K562 (cell line): ENCODE data around the gene PRMT5. TPM values are rescaled to one million over a fixed set of nuclear protein-coding genes. Genes with fewer than 3 reads are reported as not detected.

Source experiments
- CHD7 ChIP-seq: fragments of 200-600 bp; sonication (generic); IDR thresholded peaks from one replicate; pipeline ENCODE4 v1.6.1; 2012; ENCODE audit warnings: mild to moderate bottlenecking, low read depth, low read length, inconsistent platforms
- ERF ChIP-seq: fragments of 450-650 bp; formaldehyde crosslinking; IDR thresholded peaks from 2 replicates; pipeline ENCODE4 v1.4.0; 2020; ENCODE audit warnings: mild to moderate bottlenecking, mixed read lengths
- NFIX ChIP-seq: fragments of 250-450 bp; sonication (Bioruptor Pico); IDR thresholded peaks from 2 replicates; pipeline ENCODE4 v1.4.0; 2020; ENCODE audit warnings: low read depth, mild to moderate bottlenecking, moderate library complexity
- NR2C1 ChIP-seq, 2 experiments: fragments of 450-650 bp; IDR thresholded peaks; 2 replicates each; pipeline ENCODE4 v1.6.1; 2017; ENCODE audit warnings: mild to moderate bottlenecking in 2 of 2, antibody characterized with exemption in 1 of 2, inconsistent platforms in 1 of 2, missing compliant biosample characterization in 1 of 2, missing genetic modification characterization in 1 of 2
- RAD51 ChIP-seq: fragments of 450-650 bp; IDR thresholded peaks from 2 replicates; pipeline ENCODE4 v1.7.1; 2016; ENCODE audit warnings: low read depth, mild to moderate bottlenecking, borderline replicate concordance
- SMARCA5 ChIP-seq: fragments of 450-650 bp; IDR thresholded peaks from 2 replicates; pipeline ENCODE4 v1.6.1; 2016
- SMC3 ChIP-seq: conservative IDR thresholded peaks from 2 replicates; pipeline ENCODE4 v1.6.1; 2011; ENCODE audit warnings: low read depth, low read length, improper control_type of control experiment; ENCODE audit not compliant: insufficient read depth
- ZKSCAN3 ChIP-seq: fragments of 250-450 bp; sonication (Bioruptor Pico); IDR thresholded peaks from 2 replicates; pipeline ENCODE4 v1.4.0; 2020
- ZNF274 ChIP-seq: IDR thresholded peaks from 2 replicates; pipeline ENCODE4 v1.6.1; 2011; ENCODE audit warnings: low read depth, mild to moderate bottlenecking, low read length, moderate library complexity, borderline replicate concordance
- polyA plus RNA-seq, 8 experiments: library from polyadenylated mRNA; depleted of rRNA in 4 of 8; stranded (reverse) in 5 of 8; unstranded in 3 of 8; fragments of >200 nt; fragmentation: Nextera tagmentation in 2 of 8; fragmentation: Illumina TruSeq in 1 of 8; extraction: Ambion mirVana in 2 of 8; extraction: Trizol in 1 of 8; gene quantifications; 2 replicates each; pipeline versions ENCODE4 v1.2.1 to v1.2.3, GENCODE V29; 2011 to 2014; ENCODE audit warnings: inconsistent platforms in 1 of 8, missing spikeins in 1 of 8
- total RNA-seq, 7 experiments: library from RNA; depleted of rRNA in 6 of 7; stranded (reverse); fragments of >200 nt in 6 of 7; fragmentation: Illumina TruSeq in 2 of 7; extraction: Trizol in 2 of 7; gene quantifications; 2 replicates each; pipeline versions ENCODE4 v1.2.1 to v1.2.3, GENCODE V29; 2011 to 2021; ENCODE audit warnings: low replicate concordance in 1 of 7
- TF ChIP-seq, protein P1 (sequence below), 3 experiments: fragments of 200-800 bp in 1 of 3; sonication (Bioruptor generic) in 1 of 3; sonication (generic) in 1 of 3; formaldehyde crosslinking in 1 of 3; IDR thresholded peaks; 2 replicates each; pipeline versions ENCODE4 v1.6.1 to v1.8.0; 2016 to 2022; ENCODE audit warnings: mild to moderate bottlenecking in 2 of 3, missing compliant biosample characterization in 2 of 3, missing genetic modification characterization in 2 of 3, missing genetic modification reagents in 1 of 3
- TF ChIP-seq, protein P2 (sequence below): fragments of 250-450 bp; sonication (Bioruptor Pico); IDR thresholded peaks from 2 replicates; pipeline ENCODE4 v1.5.0; 2020; ENCODE audit warnings: mild to moderate bottlenecking, borderline replicate concordance

Gene PRMT5
- total and polyA plus RNA-seq, 9 of the 15 experiments (the other 6 are each of a cell fraction or from before 2014, with no cell fraction given), result 114 to 552 (median 222) TPM

- TF ChIP-seq RAD51, result no peak
- TF ChIP-seq ZKSCAN3 (CRISPR knock-in tag), result no peak
- TF ChIP-seq SMC3, result no peak
- peak; percentile 58; the same call in 1 of the 2 replicates for TF ChIP-seq ERF (CRISPR knock-in tag)
- TF ChIP-seq NFIX (CRISPR knock-in tag), result no peak
- TF ChIP-seq SMARCA5, result no peak
- no peak for TF ChIP-seq ZNF274
- TF ChIP-seq, protein P1, sequence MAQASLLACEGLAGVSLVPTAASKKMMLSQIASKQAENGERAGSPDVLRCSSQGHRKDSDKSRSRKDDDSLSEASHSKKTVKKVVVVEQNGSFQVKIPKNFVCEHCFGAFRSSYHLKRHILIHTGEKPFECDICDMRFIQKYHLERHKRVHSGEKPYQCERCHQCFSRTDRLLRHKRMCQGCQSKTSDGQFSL (CRISPR knock-in tag; IDR thresholded peaks at IDR 0.05), result 0 out of 2 replicates have a peak, but pooled peaks have one; percentile 28
- TF ChIP-seq, protein P1 (tag; IDR thresholded peaks at IDR 0.05), result no peak
- TF ChIP-seq CHD7, result no peak
- TF ChIP-seq, protein P2, sequence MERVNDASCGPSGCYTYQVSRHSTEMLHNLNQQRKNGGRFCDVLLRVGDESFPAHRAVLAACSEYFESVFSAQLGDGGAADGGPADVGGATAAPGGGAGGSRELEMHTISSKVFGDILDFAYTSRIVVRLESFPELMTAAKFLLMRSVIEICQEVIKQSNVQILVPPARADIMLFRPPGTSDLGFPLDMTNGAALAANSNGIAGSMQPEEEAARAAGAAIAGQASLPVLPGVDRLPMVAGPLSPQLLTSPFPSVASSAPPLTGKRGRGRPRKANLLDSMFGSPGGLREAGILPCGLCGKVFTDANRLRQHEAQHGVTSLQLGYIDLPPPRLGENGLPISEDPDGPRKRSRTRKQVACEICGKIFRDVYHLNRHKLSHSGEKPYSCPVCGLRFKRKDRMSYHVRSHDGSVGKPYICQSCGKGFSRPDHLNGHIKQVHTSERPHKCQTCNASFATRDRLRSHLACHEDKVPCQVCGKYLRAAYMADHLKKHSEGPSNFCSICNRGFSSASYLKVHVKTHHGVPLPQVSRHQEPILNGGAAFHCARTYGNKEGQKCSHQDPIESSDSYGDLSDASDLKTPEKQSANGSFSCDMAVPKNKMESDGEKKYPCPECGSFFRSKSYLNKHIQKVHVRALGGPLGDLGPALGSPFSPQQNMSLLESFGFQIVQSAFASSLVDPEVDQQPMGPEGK, result no peak
- TF ChIP-seq NR2C1 (IDR thresholded peaks at IDR 0.05), result no peak
- TF ChIP-seq NR2C1 (tag; IDR thresholded peaks at IDR 0.05), result no peak
Measured at GRCh38 chr14:22929104-22929960, at the start of gene PRMT5 (continued).
